ENCODE measurements around the gene SPEN. TPM values are rescaled to one million over a fixed set of nuclear protein-coding genes. Genes with fewer than 3 reads are reported as not detected.
"Not testable (repeated sequence)": the region's sequence is repeated elsewhere in the genome, so short reads cannot be mapped to it uniquely, and the experiment has no call there.

The SPEN gene
- polyA plus RNA-seq, 1 experiment: 4.6 TPM

DNA sequence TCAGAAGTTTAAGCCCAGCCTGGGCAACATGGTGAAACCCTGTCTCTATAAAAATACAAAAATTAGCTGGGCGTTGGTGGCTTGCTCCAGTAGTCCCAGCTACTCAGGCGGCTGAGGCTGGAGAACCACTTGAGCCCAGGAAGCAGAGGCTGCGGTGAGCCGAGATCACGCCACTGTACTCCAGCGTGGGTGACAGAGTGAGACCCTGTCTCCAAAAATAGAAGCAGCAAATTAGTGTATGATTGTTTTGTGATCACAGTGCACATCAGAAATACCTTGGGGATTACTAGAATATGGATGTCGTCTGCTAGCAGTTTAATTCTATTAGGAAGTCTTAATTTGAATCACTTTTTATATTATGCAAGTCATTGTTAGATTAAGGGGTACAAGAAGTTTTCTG, 69.4 kb downstream of the SPEN start:
- no peak overlapping the region for H3K4me3 ChIP-seq (ENCODE audit: low read depth, low read length)
- ChIA-PET CTCF (no interaction called here), POLR2A (no interaction called here)
- TF ChIP-seq, protein P1, sequence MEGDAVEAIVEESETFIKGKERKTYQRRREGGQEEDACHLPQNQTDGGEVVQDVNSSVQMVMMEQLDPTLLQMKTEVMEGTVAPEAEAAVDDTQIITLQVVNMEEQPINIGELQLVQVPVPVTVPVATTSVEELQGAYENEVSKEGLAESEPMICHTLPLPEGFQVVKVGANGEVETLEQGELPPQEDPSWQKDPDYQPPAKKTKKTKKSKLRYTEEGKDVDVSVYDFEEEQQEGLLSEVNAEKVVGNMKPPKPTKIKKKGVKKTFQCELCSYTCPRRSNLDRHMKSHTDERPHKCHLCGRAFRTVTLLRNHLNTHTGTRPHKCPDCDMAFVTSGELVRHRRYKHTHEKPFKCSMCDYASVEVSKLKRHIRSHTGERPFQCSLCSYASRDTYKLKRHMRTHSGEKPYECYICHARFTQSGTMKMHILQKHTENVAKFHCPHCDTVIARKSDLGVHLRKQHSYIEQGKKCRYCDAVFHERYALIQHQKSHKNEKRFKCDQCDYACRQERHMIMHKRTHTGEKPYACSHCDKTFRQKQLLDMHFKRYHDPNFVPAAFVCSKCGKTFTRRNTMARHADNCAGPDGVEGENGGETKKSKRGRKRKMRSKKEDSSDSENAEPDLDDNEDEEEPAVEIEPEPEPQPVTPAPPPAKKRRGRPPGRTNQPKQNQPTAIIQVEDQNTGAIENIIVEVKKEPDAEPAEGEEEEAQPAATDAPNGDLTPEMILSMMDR (IDR thresholded peaks at IDR 0.05; ENCODE audit: insufficient read depth, low read depth, low read length): no peak
- DNase-seq (ENCODE audit: low read depth): no peak
- 0 out of 2 replicates have a peak, but pooled peaks cover 3% of the 10 kb centered on the region for H3K36me3 ChIP-seq (ENCODE audit: control insufficient read depth, insufficient read depth, low read length)
- no peaks in the 10 kb centered on the region for H3K27me3 ChIP-seq (ENCODE audit: control insufficient read depth, insufficient read depth, low read length)

GRCh38 chr1:15918962-15919715, 71.6 kb downstream of the SPEN start:
- peak; percentile 38 for DNase-seq (ENCODE audit: low read depth)
- CTCF ChIA-PET: interaction anchor here (1.1 kb wide), 1 partner anchor 139 kb away, joined by 3 read pairs; no protein-coding TSS in a partner anchor
- H3K36me3 ChIP-seq (ENCODE audit: control insufficient read depth, insufficient read depth, low read length): peaks cover 5% of the 10 kb centered on the region; the same call in 1 of the 2 replicates
- POLR2A ChIA-PET: no interaction called here
- H3K27me3 ChIP-seq (ENCODE audit: control insufficient read depth, insufficient read depth, low read length): no peaks in the 10 kb centered on the region
- TF ChIP-seq, protein P1 (IDR thresholded peaks at IDR 0.05; ENCODE audit: insufficient read depth, low read depth, low read length): no peak
- no peak overlapping the region for H3K4me3 ChIP-seq (ENCODE audit: low read depth, low read length)

DNA sequence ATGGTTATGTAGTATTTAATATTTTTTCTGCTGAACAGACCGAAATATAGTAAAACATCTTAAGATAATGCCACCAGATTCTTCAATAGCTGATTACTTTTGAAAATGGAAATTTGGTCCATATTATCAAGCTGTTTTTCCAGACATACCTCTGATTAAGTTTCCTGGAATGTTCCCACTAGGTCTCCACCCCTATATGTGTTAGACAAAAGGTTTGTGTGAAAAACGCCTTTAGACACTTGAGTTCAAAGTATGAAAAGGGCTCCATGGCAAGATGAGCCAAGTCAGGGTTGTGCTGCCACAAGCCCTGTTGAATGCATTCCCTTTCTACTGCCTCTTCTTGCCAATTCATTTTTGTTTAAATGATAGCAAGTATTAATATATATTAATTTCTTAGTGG, 75.7 kb downstream of the SPEN start:
- no peaks in the 10 kb centered on the region for H3K27me3 ChIP-seq (ENCODE audit: control insufficient read depth, insufficient read depth, low read length)
- CTCF ChIA-PET: interaction anchor here (0.6 to 1.3 kb wide), 2 partner anchors 9 to 123 kb away, joined by 3 to 4 read pairs; no protein-coding TSS in a partner anchor
- no peak overlapping the region for H3K4me3 ChIP-seq (ENCODE audit: low read depth, low read length)
- H3K36me3 ChIP-seq (ENCODE audit: control insufficient read depth, insufficient read depth, low read length): peaks cover 5% of the 10 kb centered on the region
- TF ChIP-seq, protein P1 (IDR thresholded peaks at IDR 0.05; ENCODE audit: insufficient read depth, low read depth, low read length): no peak
- DNase-seq (ENCODE audit: low read depth): no peak
- POLR2A ChIA-PET: no interaction called here

GRCh38 chr1:15926448-15926847, 78.9 kb downstream of the SPEN start:
- DNase-seq (ENCODE audit: low read depth); H3K4me3 ChIP-seq (ENCODE audit: low read depth, low read length); POLR2A ChIA-PET; H3K27me3 ChIP-seq (ENCODE audit: control insufficient read depth, insufficient read depth, low read length): not testable (repeated sequence)
- peaks cover 21% of the 10 kb centered on the region for H3K36me3 ChIP-seq (ENCODE audit: control insufficient read depth, insufficient read depth, low read length)
- CTCF ChIA-PET: interaction anchor here (1.0 to 2.1 kb wide), 3 partner anchors 23 to 134 kb away, joined by 3 to 7 read pairs (median 6); no protein-coding TSS in a partner anchor

GRCh38 chr1:15928971-15929965, 81.8 kb downstream of the SPEN start:
- TF ChIP-seq, protein P1 (IDR thresholded peaks at IDR 0.05; ENCODE audit: insufficient read depth, low read depth, low read length): no peak
- ChIA-PET POLR2A (no interaction called here), CTCF (no interaction called here)
- peaks cover 30% of the 10 kb centered on the region for H3K36me3 ChIP-seq (ENCODE audit: control insufficient read depth, insufficient read depth, low read length)
- no peak for DNase-seq (ENCODE audit: low read depth)
- H3K27me3 ChIP-seq (ENCODE audit: control insufficient read depth, insufficient read depth, low read length): no peaks in the 10 kb centered on the region
- H3K4me3 ChIP-seq (ENCODE audit: low read depth, low read length): no peak overlapping the region
